HepG2 (cell line): ENCODE data around the gene LRRC27. TPM values are rescaled to one million over a fixed set of nuclear protein-coding genes. Genes with fewer than 3 reads are reported as not detected.
A peak's percentile ranks its signal among the peaks of the same experiment; 100 is the strongest.

ENCODE experiments used
- CBFB ChIP-seq: sonication (generic); formaldehyde crosslinking; IDR thresholded peaks from 2 replicates; pipeline ENCODE4 v1.4.0; 2020; ENCODE audit warnings: missing genetic modification reagents
- CCDC6 ChIP-seq: sonication (generic); formaldehyde crosslinking; IDR thresholded peaks from 2 replicates; pipeline ENCODE4 v1.8.1; 2022; ENCODE audit warnings: mild to moderate bottlenecking, missing genetic modification reagents, moderate library complexity
- DNMT1 ChIP-seq: sonication (generic); formaldehyde crosslinking; IDR thresholded peaks from 2 replicates; pipeline ENCODE4 v1.5.1; 2020; ENCODE audit warnings: mild to moderate bottlenecking, missing genetic modification reagents
- DR1 ChIP-seq: sonication (generic); formaldehyde crosslinking; IDR thresholded peaks from 2 replicates; pipeline ENCODE4 v1.8.0; 2021; ENCODE audit warnings: mild to moderate bottlenecking, missing genetic modification reagents, inconsistent platforms
- FOXO1 ChIP-seq: sonication (generic); formaldehyde crosslinking; IDR thresholded peaks from 2 replicates; pipeline ENCODE4 v1.4.0; 2020; ENCODE audit warnings: missing genetic modification reagents
- IRF9 ChIP-seq: sonication (generic); formaldehyde crosslinking; IDR thresholded peaks from 2 replicates; pipeline ENCODE4 v1.8.0; 2022; ENCODE audit warnings: missing genetic modification reagents, mild to moderate bottlenecking, borderline replicate concordance
- SNAPC2 ChIP-seq: sonication (generic); formaldehyde crosslinking; IDR thresholded peaks from 2 replicates; pipeline ENCODE4 v1.8.1; 2022; ENCODE audit warnings: mild to moderate bottlenecking, missing genetic modification reagents
- TBL1XR1 ChIP-seq: fragments of 150-350 bp; IDR thresholded peaks from 2 replicates; pipeline ENCODE4 v1.6.1; 2014; ENCODE audit warnings: borderline replicate concordance, low read length; ENCODE audit not compliant: partially characterized antibody
- ZNF225 ChIP-seq: sonication (generic); formaldehyde crosslinking; IDR thresholded peaks from 2 replicates; pipeline ENCODE4 v1.4.0; 2020; ENCODE audit warnings: mild to moderate bottlenecking, missing genetic modification reagents
- ZNF260 ChIP-seq: sonication (generic); formaldehyde crosslinking; IDR thresholded peaks from 2 replicates; pipeline ENCODE4 v1.4.0; 2020; ENCODE audit warnings: missing genetic modification reagents, low read depth, mild to moderate bottlenecking, borderline replicate concordance
- ZNF280D ChIP-seq: sonication (generic); formaldehyde crosslinking; IDR thresholded peaks from 2 replicates; pipeline ENCODE4 v1.5.1; 2020; ENCODE audit warnings: mild to moderate bottlenecking, missing genetic modification reagents
- ZNF407 ChIP-seq: sonication (generic); formaldehyde crosslinking; IDR thresholded peaks from one replicate; pipeline ENCODE4 v1.5.1; 2020; ENCODE audit warnings: mild to moderate bottlenecking, missing genetic modification reagents; ENCODE audit errors: not compliant biosample characterization
- ZNF510 ChIP-seq: sonication (generic); formaldehyde crosslinking; IDR thresholded peaks from 2 replicates; pipeline ENCODE4 v1.4.0; 2020; ENCODE audit warnings: low read depth, mild to moderate bottlenecking, missing genetic modification reagents
- polyA plus RNA-seq, 8 experiments: library from polyadenylated mRNA; depleted of rRNA in 3 of 8; stranded (reverse) in 7 of 8; unstranded in 1 of 8; fragments of >200 nt; fragmentation: Illumina TruSeq in 4 of 8; extraction: Trizol in 4 of 8; gene quantifications; 2 replicates each; pipeline versions ENCODE4 v1.2.1 to v1.2.3, GENCODE V29; 2011 to 2016; ENCODE audit warnings: low read depth in 4 of 8, missing spikeins in 1 of 8, mixed read lengths in 1 of 8; ENCODE audit not compliant: insufficient read depth in 1 of 8
- total RNA-seq, 5 experiments: library from RNA; depleted of rRNA; stranded (reverse); fragments of >200 nt; fragmentation: Illumina TruSeq; extraction: Trizol; gene quantifications; 2 replicates each; pipeline ENCODE4 v1.2.3, GENCODE V29; 2016; ENCODE audit warnings: low read depth in 1 of 5
- TF ChIP-seq, protein P1 (sequence below): sonication (generic); formaldehyde crosslinking; IDR thresholded peaks from 2 replicates; pipeline ENCODE4 v1.4.0; 2020; ENCODE audit warnings: missing genetic modification reagents, borderline replicate concordance

The LRRC27 gene
- total and polyA plus RNA-seq, 2 of the 13 experiments (the other 11 are each of a cell fraction or from before 2014, with no cell fraction given), result 4.2 to 4.6 TPM

DNA sequence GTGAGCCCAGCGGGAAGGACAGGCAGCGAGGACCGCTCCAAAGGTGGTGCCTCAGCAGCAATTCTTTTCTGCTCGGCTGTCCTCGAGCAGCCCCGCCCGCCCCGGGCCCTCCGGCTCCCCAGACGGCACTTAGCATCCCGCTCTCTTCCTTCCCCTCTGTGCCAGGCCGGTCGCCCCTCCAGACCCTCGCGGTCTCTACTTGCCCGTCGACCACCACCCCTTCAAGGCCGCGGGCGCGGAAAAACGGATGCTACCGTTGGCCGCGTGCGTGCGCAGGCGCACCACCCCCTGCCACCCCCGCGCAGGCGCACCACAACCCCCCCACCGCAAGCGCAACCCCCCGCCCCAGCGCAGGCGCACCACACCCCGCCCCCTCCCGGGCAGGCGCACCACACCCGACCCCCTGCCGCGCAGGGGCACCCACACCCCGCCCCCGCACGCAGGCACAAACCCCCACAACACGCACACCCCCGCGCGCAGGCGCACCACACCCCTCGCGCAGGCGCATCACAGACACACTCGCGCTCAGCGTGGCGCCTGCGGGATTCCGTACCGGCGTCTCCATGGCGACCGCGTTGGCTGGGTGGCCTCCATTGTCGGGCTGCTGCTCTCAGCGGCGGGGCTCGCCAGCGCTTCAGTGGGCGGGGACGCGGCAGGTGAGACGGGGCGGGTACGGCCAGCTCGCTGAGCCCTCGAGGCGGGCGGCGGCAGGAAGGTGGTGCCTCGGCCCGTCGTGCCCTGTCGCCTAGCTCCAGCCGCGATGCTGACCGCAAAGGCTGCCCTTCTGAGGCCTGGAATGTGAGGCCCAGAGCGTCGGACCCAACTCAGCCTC lies at the start of gene LRRC27 (continued):
- TF ChIP-seq IRF9, result peak; percentile 90
- TF ChIP-seq SNAPC2 (CRISPR knock-in tag), result no peak
- TF ChIP-seq ZNF225 (CRISPR knock-in tag), result peak; percentile 84
- TF ChIP-seq, protein P1, sequence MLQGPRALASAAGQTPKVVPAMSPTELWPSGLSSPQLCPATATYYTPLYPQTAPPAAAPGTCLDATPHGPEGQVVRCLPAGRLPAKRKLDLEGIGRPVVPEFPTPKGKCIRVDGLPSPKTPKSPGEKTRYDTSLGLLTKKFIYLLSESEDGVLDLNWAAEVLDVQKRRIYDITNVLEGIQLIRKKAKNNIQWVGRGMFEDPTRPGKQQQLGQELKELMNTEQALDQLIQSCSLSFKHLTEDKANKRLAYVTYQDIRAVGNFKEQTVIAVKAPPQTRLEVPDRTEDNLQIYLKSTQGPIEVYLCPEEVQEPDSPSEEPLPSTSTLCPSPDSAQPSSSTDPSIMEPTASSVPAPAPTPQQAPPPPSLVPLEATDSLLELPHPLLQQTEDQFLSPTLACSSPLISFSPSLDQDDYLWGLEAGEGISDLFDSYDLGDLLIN (CRISPR knock-in tag), result 0 out of 2 replicates have a peak, but pooled peaks have one; percentile 48
- no peak for TF ChIP-seq ZNF260 (CRISPR knock-in tag)
- no peak for TF ChIP-seq CCDC6 (CRISPR knock-in tag)
- peak; percentile 28 for TF ChIP-seq ZNF407 (CRISPR knock-in tag)
- peak; percentile 72 for TF ChIP-seq TBL1XR1
- peak; percentile 57; the same call in 1 of the 2 replicates for TF ChIP-seq DR1 (CRISPR knock-in tag)
- TF ChIP-seq CBFB (CRISPR knock-in tag), result no peak; the same call in 1 of the 2 replicates
- TF ChIP-seq FOXO1, result no peak
- TF ChIP-seq ZNF280D, result peak; percentile 40; the same call in 1 of the 2 replicates
- no peak for TF ChIP-seq ZNF510 (CRISPR knock-in tag)
- TF ChIP-seq DNMT1, result 0 out of 2 replicates have a peak, but pooled peaks have one; percentile 86
